Naive thymus-derived CD4-positive, alpha-beta T cell (primary cell): ENCODE measurements around the gene C4orf33. TPM values are rescaled to one million over a fixed set of nuclear protein-coding genes. Genes with fewer than 3 reads are reported as not detected.
A peak's percentile ranks its signal among the peaks of the same experiment; 100 is the strongest.

Source experiments
- ATAC-seq: fragments of 150-1000 bp; cut with Tn5 transposase; 2 replicates; pipeline ENCODE4 v1.10.0; 2021; ENCODE audit warnings: mild to moderate bottlenecking, moderate library complexity
- CTCF ChIA-PET: fragments of 350-600 bp; sonication (Branson Sonifier 250); formaldehyde crosslinking; loops from one replicate; lab custom pipeline; 2021; ENCODE audit warnings: antibody characterized with exemption; lab: Charles Lee
- POLR2A ChIA-PET: fragments of 350-600 bp; sonication (Branson Sonifier 250); formaldehyde crosslinking; loops from one replicate; lab custom pipeline; 2021; ENCODE audit warnings: antibody characterized with exemption, inconsistent platforms; lab: Charles Lee
- DNase-seq, 9 donors: peaks; one replicate each; pipeline versions ENCODE4 v3.0.0 to v3.0.0-alpha.2; 2020 to 2022; ENCODE audit warnings: mixed read lengths in 1 of 9
- H3K27ac ChIP-seq: one replicate; pipeline ENCODE4 v1.7.0; 2013; ENCODE audit warnings: mild to moderate bottlenecking, low read depth, low read length, moderate library complexity
- H3K27me3 ChIP-seq, 2 donors: one replicate each; pipeline ENCODE4 v1.7.0; 2013; ENCODE audit warnings: low read length in 2 of 2, mild to moderate bottlenecking in 2 of 2, moderate library complexity in 2 of 2; ENCODE audit not compliant: control insufficient read depth in 2 of 2, insufficient read depth in 2 of 2
- H3K36me3 ChIP-seq, 3 experiments: 1 replicate in 2 of 3; 2 replicates in 1 of 3; pipeline ENCODE4 v1.7.0; 2013; ENCODE audit warnings: low read length in 3 of 3, mild to moderate bottlenecking in 3 of 3, moderate library complexity in 1 of 3; ENCODE audit not compliant: insufficient read depth in 3 of 3, control insufficient read depth in 2 of 3
- H3K4me1 ChIP-seq, 2 donors: one replicate each; pipeline ENCODE4 v1.7.0; 2013; ENCODE audit warnings: low read length in 2 of 2, mild to moderate bottlenecking in 2 of 2, moderate library complexity in 1 of 2; ENCODE audit not compliant: control insufficient read depth in 2 of 2, insufficient read depth in 2 of 2
- H3K4me3 ChIP-seq: 2 replicates; pipeline ENCODE4 v1.7.0; 2013; ENCODE audit warnings: mild to moderate bottlenecking, low read length
- H3K9me3 ChIP-seq, 3 experiments: 1 replicate in 2 of 3; 2 replicates in 1 of 3; pipeline ENCODE4 v1.7.0; 2013; ENCODE audit warnings: low read length in 3 of 3; ENCODE audit not compliant: control insufficient read depth in 2 of 3
- H3K27ac Mint-ChIP-seq, 9 donors: one replicate each; pipeline ENCODE4 v1.8.0; 2020 to 2022; ENCODE audit warnings: mixed read lengths in 9 of 9, mild to moderate bottlenecking in 8 of 9, moderate library complexity in 5 of 9, inconsistent platforms in 2 of 9
- H3K27me3 Mint-ChIP-seq, 5 donors: one replicate each; pipeline ENCODE4 v1.8.0; 2021 to 2022; ENCODE audit warnings: mixed read lengths in 5 of 5, mild to moderate bottlenecking in 1 of 5
- H3K36me3 Mint-ChIP-seq, 5 donors: one replicate each; pipeline ENCODE4 v1.8.0; 2020 to 2022; ENCODE audit warnings: mixed read lengths in 5 of 5, mild to moderate bottlenecking in 3 of 5, inconsistent platforms in 1 of 5
- H3K4me1 Mint-ChIP-seq, 7 donors: one replicate each; pipeline ENCODE4 v1.8.0; 2020 to 2022; ENCODE audit warnings: mixed read lengths in 7 of 7, mild to moderate bottlenecking in 3 of 7, inconsistent platforms in 1 of 7
- H3K4me3 Mint-ChIP-seq, 10 donors: one replicate each; pipeline ENCODE4 v1.8.0; 2020 to 2022; ENCODE audit warnings: mild to moderate bottlenecking in 10 of 10, mixed read lengths in 10 of 10, moderate library complexity in 6 of 10, inconsistent platforms in 2 of 10
- H3K9me3 Mint-ChIP-seq, 11 donors: one replicate each; pipeline ENCODE4 v1.8.0; 2020 to 2022; ENCODE audit warnings: mixed read lengths in 11 of 11, mild to moderate bottlenecking in 4 of 11, inconsistent platforms in 1 of 11, moderate library complexity in 1 of 11
- intact Hi-C, 2 donors: fragments of 100-400 bp; cut with micrococcal nuclease; formaldehyde crosslinking; loops; one replicate each; pipeline ENCODE4 v1.15.1; 2023
- polyA plus RNA-seq, 2 donors: library from polyadenylated mRNA; unstranded; fragments of 300-500 nt; fragmentation: Illumina TruSeq; gene quantifications; one replicate each; pipeline ENCODE4 v1.2.3, GENCODE V29; 2021
- total RNA-seq, 6 experiments: library from RNA in 5 of 6; stranded (reverse) in 5 of 6; gene quantifications; 1 replicate in 5 of 6; 2 replicates in 1 of 6; pipeline ENCODE4 v1.2.3 and lab custom pipeline; 2021 to 2026

Gene C4orf33
- total and polyA plus RNA-seq, 7 experiments from 2014 or later, result 5.3 to 18.3 (median 9.3) TPM

DNA sequence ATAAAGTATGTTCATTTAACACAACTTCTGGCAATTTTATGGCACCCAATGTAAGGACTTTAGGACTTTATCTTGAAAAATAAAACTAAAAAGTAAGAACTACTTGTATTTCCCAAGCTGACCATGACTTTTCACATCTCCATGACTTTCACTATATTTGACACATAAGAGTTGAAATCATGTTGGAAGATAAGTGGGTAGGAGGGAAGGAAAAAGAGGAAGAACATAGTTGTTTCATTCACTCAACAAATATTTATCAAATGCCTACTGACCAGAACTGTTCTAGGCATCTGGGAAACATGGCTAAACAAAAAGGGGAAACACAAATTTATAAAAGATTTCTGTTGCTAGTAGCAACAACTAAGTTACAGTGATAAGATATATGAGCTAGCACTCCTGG is 18.6 kb upstream of the C4orf33 start:
- Mint-ChIP-seq H3K27me3 (no peaks in the 10 kb centered on the region), H3K27ac (no peak overlapping the region), H3K4me1 (peaks cover 0 to 9% (median 4%) of the 10 kb centered on the region in 7 donors), H3K9me3 (peaks cover 11 to 32% (median 19%) of the 10 kb centered on the region in 11 donors), H3K4me3 (no peak overlapping the region), H3K36me3 (peaks cover 36 to 83% (median 78%) of the 10 kb centered on the region in 5 donors)
- DNase-seq, result no peak
- H3K36me3 ChIP-seq, result peaks cover 0 to 34% (median 0%) of the 10 kb centered on the region in 3 experiments
- intact Hi-C loops, result no loop called here
- H3K27me3 ChIP-seq, result no peaks in the 10 kb centered on the region
- CTCF ChIA-PET, result no interaction called here
- no peaks in the 10 kb centered on the region for H3K4me1 ChIP-seq
- ATAC-seq, result no peak
- POLR2A ChIA-PET, result no interaction called here
- no peak overlapping the region for H3K27ac ChIP-seq
- H3K9me3 ChIP-seq, result no peaks in the 10 kb centered on the region
- no peak overlapping the region for H3K4me3 ChIP-seq

DNA sequence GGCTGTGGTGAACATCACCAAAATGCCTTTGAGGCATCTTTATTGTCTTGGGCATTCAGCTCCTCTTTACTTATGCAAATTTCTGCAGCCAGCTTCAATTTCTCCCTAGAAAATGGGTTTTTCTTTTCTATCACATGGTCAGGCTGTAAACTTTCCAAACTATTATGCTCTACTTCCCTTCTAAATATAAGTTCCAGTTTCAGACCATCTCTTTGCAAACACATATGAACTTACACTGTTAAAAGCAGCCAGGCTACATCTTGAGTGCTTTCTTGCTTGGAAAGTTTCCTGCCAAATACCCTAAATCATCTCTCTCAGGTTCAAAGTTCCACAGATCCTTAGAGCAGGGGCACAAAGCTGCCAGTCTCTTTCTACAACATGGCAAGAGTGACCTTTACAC is 15.8 kb upstream of the C4orf33 start:
- H3K4me3 Mint-ChIP-seq, result no peak overlapping the region
- Histone ChIP-seq H3K9me3 (no peaks in the 10 kb centered on the region), H3K4me3 (no peak overlapping the region), H3K27me3 (no peaks in the 10 kb centered on the region), H3K27ac (no peak overlapping the region), H3K36me3 (peaks cover 0 to 29% (median 0%) of the 10 kb centered on the region in 3 experiments), H3K4me1 (no peaks in the 10 kb centered on the region)
- H3K27ac Mint-ChIP-seq, result no peak overlapping the region
- H3K27me3 Mint-ChIP-seq, result no peaks in the 10 kb centered on the region
- H3K36me3 Mint-ChIP-seq, result peaks cover 28 to 77% (median 64%) of the 10 kb centered on the region in 5 donors
- H3K9me3 Mint-ChIP-seq, result peaks cover 6 to 21% (median 12%) of the 10 kb centered on the region in 11 donors
- intact Hi-C loops, result no loop called here
- H3K4me1 Mint-ChIP-seq, result peaks cover 5 to 27% (median 14%) of the 10 kb centered on the region in 7 donors
- ATAC-seq (no peak), DNase-seq (no peak)
- ChIA-PET CTCF (interaction anchor here (0.6 kb wide), 1 partner anchor 1191 kb away, joined by 3 read pairs; no protein-coding TSS in a partner anchor), POLR2A (no interaction called here)

DNA sequence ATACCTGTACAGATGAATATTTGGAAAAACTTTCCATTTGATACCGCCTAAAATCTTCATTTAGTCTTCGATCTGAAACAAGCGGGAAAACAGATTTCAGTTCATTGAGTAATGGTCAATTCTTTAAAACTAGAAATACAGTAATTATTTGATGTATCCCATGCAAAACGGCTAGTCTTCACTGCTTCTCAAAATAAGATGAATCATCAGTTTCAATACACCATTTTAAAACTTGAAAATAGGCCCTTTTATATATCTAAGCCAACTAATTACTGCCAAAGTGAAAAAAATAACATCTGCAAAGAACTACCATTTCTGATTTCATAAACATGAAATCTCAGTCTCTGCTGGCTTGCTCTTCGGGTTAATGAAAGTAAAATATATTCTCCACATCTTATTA is 13.7 kb upstream of the C4orf33 start:
- Mint-ChIP-seq H3K4me3 (no peak overlapping the region), H3K27me3 (no peaks in the 10 kb centered on the region), H3K36me3 (peaks cover 22 to 75% (median 53%) of the 10 kb centered on the region in 5 donors), H3K27ac (no peak overlapping the region), H3K4me1 (peaks cover 13 to 34% (median 23%) of the 10 kb centered on the region in 7 donors), H3K9me3 (peaks cover 4 to 22% (median 13%) of the 10 kb centered on the region in 11 donors)
- CTCF ChIA-PET, result no interaction called here
- Histone ChIP-seq H3K36me3 (peaks cover 0 to 29% (median 0%) of the 10 kb centered on the region in 3 experiments), H3K27ac (no peak overlapping the region), H3K4me1 (no peaks in the 10 kb centered on the region), H3K27me3 (no peaks in the 10 kb centered on the region), H3K4me3 (no peak overlapping the region), H3K9me3 (no peaks in the 10 kb centered on the region)
- intact Hi-C loops, result no loop called here
- ATAC-seq, result no peak
- no peak for DNase-seq
- POLR2A ChIA-PET, result no interaction called here

DNA sequence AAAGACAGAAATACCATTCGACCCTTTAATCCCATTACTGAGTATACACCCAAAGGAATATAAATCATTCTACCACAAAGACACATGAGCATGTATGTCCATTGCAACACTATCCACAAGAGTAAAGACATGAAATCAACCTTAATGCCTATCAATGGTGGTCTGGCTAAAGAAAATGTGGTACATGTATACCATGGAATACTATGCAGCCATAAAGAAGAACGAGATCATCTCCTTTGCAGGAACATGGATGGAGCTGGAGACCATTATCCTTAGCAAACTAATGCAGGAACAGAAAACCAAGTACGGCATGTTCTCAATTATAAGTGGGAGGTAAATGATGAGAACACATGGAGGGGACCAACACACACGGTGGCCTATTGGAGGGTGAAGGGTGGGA is 10.5 kb upstream of the C4orf33 start:
- ChIA-PET POLR2A (no interaction called here), CTCF (no interaction called here)
- H3K36me3 Mint-ChIP-seq, result peaks cover 10 to 60% (median 29%) of the 10 kb centered on the region in 5 donors
- no peak for DNase-seq
- H3K4me1 Mint-ChIP-seq, result peaks cover 8 to 47% (median 32%) of the 10 kb centered on the region in 7 donors
- H3K4me3 ChIP-seq, result no peak overlapping the region
- H3K36me3 ChIP-seq, result peaks cover 0 to 11% (median 0%) of the 10 kb centered on the region in 3 experiments
- no peaks in the 10 kb centered on the region for H3K9me3 ChIP-seq
- ATAC-seq, result no peak
- intact Hi-C loops, result no loop called here
- no peaks in the 10 kb centered on the region for H3K27me3 Mint-ChIP-seq
- H3K27ac Mint-ChIP-seq, result no peak overlapping the region
- no peaks in the 10 kb centered on the region for H3K4me1 ChIP-seq
- no peaks in the 10 kb centered on the region for H3K27me3 ChIP-seq
- H3K9me3 Mint-ChIP-seq, result peaks cover 1 to 14% (median 7%) of the 10 kb centered on the region in 11 donors
- no peak overlapping the region for H3K27ac ChIP-seq
- no peak overlapping the region for H3K4me3 Mint-ChIP-seq

DNA sequence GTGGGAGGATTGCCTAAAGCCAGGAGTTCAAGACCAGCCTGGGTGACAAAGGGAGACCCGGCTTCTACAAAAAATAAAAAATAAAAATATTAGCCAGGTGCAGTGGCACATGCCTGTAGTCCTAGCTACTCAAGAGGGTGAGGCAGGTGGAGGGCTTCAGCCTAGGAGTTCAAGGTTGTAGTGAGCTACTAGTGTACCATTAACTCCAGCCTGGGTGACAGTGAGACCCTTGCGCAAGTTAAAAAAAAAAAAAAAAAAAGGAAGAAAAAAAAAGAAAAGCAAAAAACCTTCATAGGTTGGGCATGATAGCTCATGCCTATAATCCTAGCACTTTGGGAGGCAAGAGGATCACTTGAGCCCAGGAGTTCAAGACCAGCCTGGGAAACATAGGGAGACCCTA is 8.4 kb upstream of the C4orf33 start:
- H3K9me3 Mint-ChIP-seq, result peaks cover 0 to 5% (median 0%) of the 10 kb centered on the region in 11 donors
- intact Hi-C loops, result no loop called here
- no peak overlapping the region for H3K27ac Mint-ChIP-seq
- H3K4me3 ChIP-seq, result no peak overlapping the region
- peaks cover 8 to 45% (median 32%) of the 10 kb centered on the region in 7 donors for H3K4me1 Mint-ChIP-seq
- H3K27ac ChIP-seq, result no peak overlapping the region
- H3K4me1 ChIP-seq, result peaks cover 8 to 16% of the 10 kb centered on the region in 2 donors
- no peaks in the 10 kb centered on the region for H3K9me3 ChIP-seq
- ATAC-seq (no peak), DNase-seq (no peak)
- no peaks in the 10 kb centered on the region for H3K27me3 ChIP-seq
- no peaks in the 10 kb centered on the region for H3K27me3 Mint-ChIP-seq
- CTCF ChIA-PET, result no interaction called here
- POLR2A ChIA-PET, result no interaction called here
- no peaks in the 10 kb centered on the region for H3K36me3 ChIP-seq
- peak overlapping the region in 1 of 10 donors; percentile 23 for H3K4me3 Mint-ChIP-seq
- peaks cover 0 to 41% (median 12%) of the 10 kb centered on the region in 5 donors for H3K36me3 Mint-ChIP-seq

DNA sequence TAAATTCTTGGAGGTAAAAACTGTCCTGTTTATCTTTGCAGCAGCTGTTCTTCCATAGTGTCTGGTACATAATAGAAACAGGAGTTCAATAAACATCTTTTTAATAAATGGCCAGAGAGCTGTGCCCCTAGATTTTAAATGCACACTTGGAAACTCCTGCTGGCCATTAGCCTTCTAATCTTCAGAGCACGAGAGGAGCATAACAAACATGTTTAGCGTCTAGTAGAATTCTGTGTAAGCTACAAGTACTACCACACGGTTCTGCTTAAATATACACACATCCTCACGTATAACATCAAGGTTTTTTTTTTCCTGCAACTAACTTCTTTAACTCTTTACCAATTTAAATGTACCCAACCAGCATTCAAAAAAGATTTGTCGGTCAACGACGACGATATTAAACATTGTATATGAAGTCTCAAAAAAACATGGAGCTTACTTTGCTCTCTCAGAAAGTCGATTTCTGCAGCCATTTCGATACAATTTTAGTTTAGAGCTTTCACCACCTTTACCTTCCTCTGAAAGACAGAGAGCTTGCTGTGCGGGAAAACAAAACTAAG is 3.2 kb upstream of the C4orf33 start:
- peak overlapping the region; percentile 95 for H3K27ac ChIP-seq
- ATAC-seq, result no peak
- no peaks in the 10 kb centered on the region for H3K27me3 Mint-ChIP-seq
- H3K9me3 ChIP-seq, result no peaks in the 10 kb centered on the region
- no peaks in the 10 kb centered on the region for H3K36me3 ChIP-seq
- H3K9me3 Mint-ChIP-seq, result no peaks in the 10 kb centered on the region
- intact Hi-C loops, result loop anchor here (1.0 to 10.0 kb wide), 16 partner anchors 9 to 1212 kb away; partner anchors contain the start of genes ABHD18 (in 2 of the 2), LARP1B (in 2 of the 2), MFSD8 (in 2 of the 2) and PLK4 (in 2 of the 2)
- no peaks in the 10 kb centered on the region for H3K27me3 ChIP-seq
- peaks cover 0 to 12% (median 0%) of the 10 kb centered on the region in 5 donors for H3K36me3 Mint-ChIP-seq
- peak overlapping the region; percentile 83 for H3K4me3 ChIP-seq
- no peak overlapping the region for H3K27ac Mint-ChIP-seq
- ChIA-PET POLR2A (interaction anchor here (1.2 kb wide), 1 partner anchor 805 kb away, joined by 4 read pairs; the partner anchor contains the start of gene PGRMC2), CTCF (interaction anchor here (1.5 kb wide), 1 partner anchor 21 kb away, joined by 5 read pairs; no protein-coding TSS in a partner anchor)
- no peak for DNase-seq
- H3K4me3 Mint-ChIP-seq, result no peak overlapping the region
- peaks cover 16 to 54% (median 40%) of the 10 kb centered on the region in 7 donors for H3K4me1 Mint-ChIP-seq
- peaks cover 26 to 30% of the 10 kb centered on the region in 2 donors for H3K4me1 ChIP-seq
